ENCODE measurements around the gene AP1S1. TPM values are rescaled to one million over a fixed set of nuclear protein-coding genes. Genes with fewer than 3 reads are reported as not detected.

AP1S1 gene
- total RNA-seq, 2 experiments from 2014 or later, result 37.9 to 48.2 TPM

- ChIA-PET POLR2A (no interaction called here), CTCF (interaction anchor here (1.4 to 2.3 kb wide), 3 partner anchors 9 to 20 kb away, joined by 4 to 13 read pairs (median 13); no protein-coding TSS in a partner anchor)
- Mint-ChIP-seq H3K9me3 (no peaks in the 10 kb centered on the region), H3K4me1 (peaks cover 34% of the 10 kb centered on the region), H3K27ac (no peak overlapping the region), H3K4me3 (no peak overlapping the region), H3K27me3 (peaks cover 52% of the 10 kb centered on the region), H3K36me3 (ENCODE audit: low read depth) (peaks cover 8% of the 10 kb centered on the region)
- DNase-seq, result no peak
Measured at GRCh38 chr7:101164071-101164840, 10.0 kb downstream of the AP1S1 start.

- Mint-ChIP-seq H3K27me3 (peaks cover 63% of the 10 kb centered on the region), H3K9me3 (no peaks in the 10 kb centered on the region), H3K4me3 (peak within 1 kb of the TSS; percentile 60), H3K4me1 (peaks cover 42% of the 10 kb centered on the region), H3K36me3 (ENCODE audit: low read depth) (peaks cover 6% of the 10 kb centered on the region), H3K27ac (peak within 1 kb of the TSS; percentile 52)
- ChIA-PET POLR2A (no interaction called here), CTCF (interaction anchor here (0.6 to 2.3 kb wide), 6 partner anchors 9 to 938 kb away, joined by 3 to 13 read pairs (median 5); partner anchors contain the start of gene FIS1)
- DNase-seq, result peak; percentile 94
Measured at GRCh38 chr7:101165075-101165957, 11.0 kb downstream of the AP1S1 start, which contains the start of gene VGF. Gene VGF (minus strand): TSS chr7:101165569. CDS start chr7:101164843, 726 bp downstream.

GRCh38 chr7:101165958-101166647, 11.8 kb downstream of the AP1S1 start:
- Mint-ChIP-seq H3K4me3 (peak overlapping the region; percentile 60), H3K9me3 (no peaks in the 10 kb centered on the region), H3K27me3 (peaks cover 71% of the 10 kb centered on the region), H3K4me1 (peaks cover 50% of the 10 kb centered on the region), H3K27ac (peak overlapping the region; percentile 52), H3K36me3 (ENCODE audit: low read depth) (peaks cover 4% of the 10 kb centered on the region)
- no peak for DNase-seq
- ChIA-PET POLR2A (no interaction called here), CTCF (interaction anchor here (1.2 to 2.3 kb wide), 4 partner anchors 9 to 78 kb away, joined by 4 to 13 read pairs (median 10); partner anchors contain the start of gene FIS1)

GRCh38 chr7:101166648-101166908, 12.3 kb downstream of the AP1S1 start:
- Mint-ChIP-seq H3K27ac (no peak overlapping the region), H3K27me3 (peaks cover 73% of the 10 kb centered on the region), H3K4me1 (peaks cover 54% of the 10 kb centered on the region), H3K9me3 (no peaks in the 10 kb centered on the region), H3K4me3 (no peak overlapping the region), H3K36me3 (ENCODE audit: low read depth) (peaks cover 2% of the 10 kb centered on the region)
- POLR2A ChIA-PET, result no interaction called here
- CTCF ChIA-PET, result no interaction called here
- no peak for DNase-seq

- CTCF ChIA-PET, result no interaction called here
- peaks cover 77% of the 10 kb centered on the region for H3K27me3 Mint-ChIP-seq
- peaks cover 59% of the 10 kb centered on the region for H3K4me1 Mint-ChIP-seq
- no peaks in the 10 kb centered on the region for H3K9me3 Mint-ChIP-seq
- no peak for DNase-seq
- no peak overlapping the region for H3K4me3 Mint-ChIP-seq
- peaks cover 2% of the 10 kb centered on the region for H3K36me3 Mint-ChIP-seq (ENCODE audit: low read depth)
- POLR2A ChIA-PET, result no interaction called here
- no peak overlapping the region for H3K27ac Mint-ChIP-seq
Measured at GRCh38 chr7:101166909-101167644, 12.8 kb downstream of the AP1S1 start.

GRCh38 chr7:101167645-101168411, 13.6 kb downstream of the AP1S1 start:
- Mint-ChIP-seq H3K9me3 (no peaks in the 10 kb centered on the region), H3K27ac (no peak overlapping the region), H3K4me3 (no peak overlapping the region), H3K27me3 (peaks cover 77% of the 10 kb centered on the region), H3K36me3 (ENCODE audit: low read depth) (peaks cover 2% of the 10 kb centered on the region), H3K4me1 (peaks cover 56% of the 10 kb centered on the region)
- DNase-seq, result no peak
- CTCF ChIA-PET, result interaction anchor here (1.6 kb wide), 1 partner anchor 25 kb away, joined by 7 read pairs; no protein-coding TSS in a partner anchor
- POLR2A ChIA-PET, result no interaction called here

- POLR2A ChIA-PET, result no interaction called here
- no peaks in the 10 kb centered on the region for H3K9me3 Mint-ChIP-seq
- CTCF ChIA-PET, result interaction anchor here (0.7 to 1.6 kb wide), 2 partner anchors 25 to 45 kb away, joined by 3 to 7 read pairs; no protein-coding TSS in a partner anchor
- H3K27ac Mint-ChIP-seq, result no peak overlapping the region
- DNase-seq, result no peak
- H3K27me3 Mint-ChIP-seq, result peaks cover 81% of the 10 kb centered on the region
- no peak overlapping the region for H3K4me3 Mint-ChIP-seq
- peaks cover 55% of the 10 kb centered on the region for H3K4me1 Mint-ChIP-seq
- peaks cover 2% of the 10 kb centered on the region for H3K36me3 Mint-ChIP-seq (ENCODE audit: low read depth)
Measured at GRCh38 chr7:101168412-101169049, 14.3 kb downstream of the AP1S1 start.

GRCh38 chr7:101169110-101169837, 15.0 kb downstream of the AP1S1 start:
- peaks cover 61% of the 10 kb centered on the region for H3K4me1 Mint-ChIP-seq
- ChIA-PET CTCF (interaction anchor here (0.7 to 3.0 kb wide), 4 partner anchors 11 to 45 kb away, joined by 3 to 23 read pairs (median 5); no protein-coding TSS in a partner anchor), POLR2A (no interaction called here)
- H3K36me3 Mint-ChIP-seq (ENCODE audit: low read depth), result peaks cover 2% of the 10 kb centered on the region
- no peaks in the 10 kb centered on the region for H3K9me3 Mint-ChIP-seq
- DNase-seq, result no peak
- H3K27ac Mint-ChIP-seq, result no peak overlapping the region
- H3K4me3 Mint-ChIP-seq, result no peak overlapping the region
- H3K27me3 Mint-ChIP-seq, result peaks cover 86% of the 10 kb centered on the region

- Mint-ChIP-seq H3K4me3 (no peak overlapping the region), H3K9me3 (no peaks in the 10 kb centered on the region), H3K36me3 (ENCODE audit: low read depth) (peaks cover 2% of the 10 kb centered on the region), H3K27me3 (peaks cover 87% of the 10 kb centered on the region), H3K4me1 (peaks cover 61% of the 10 kb centered on the region), H3K27ac (no peak overlapping the region)
- DNase-seq, result peak; percentile 79
- ChIA-PET POLR2A (no interaction called here), CTCF (interaction anchor here (0.7 to 3.0 kb wide), 6 partner anchors 12 to 104 kb away, joined by 3 to 23 read pairs (median 3); no protein-coding TSS in a partner anchor)
Measured at GRCh38 chr7:101169838-101170551, 15.7 kb downstream of the AP1S1 start.

GRCh38 chr7:101170617-101171441, 16.6 kb downstream of the AP1S1 start:
- no peaks in the 10 kb centered on the region for H3K36me3 Mint-ChIP-seq (ENCODE audit: low read depth)
- H3K27me3 Mint-ChIP-seq, result peaks cover 87% of the 10 kb centered on the region
- H3K27ac Mint-ChIP-seq, result peak overlapping the region; percentile 66
- ChIA-PET CTCF (interaction anchor here (0.6 to 3.0 kb wide), 8 partner anchors 12 to 184 kb away, joined by 3 to 23 read pairs (median 4); no protein-coding TSS in a partner anchor), POLR2A (no interaction called here)
- H3K4me1 Mint-ChIP-seq, result peaks cover 53% of the 10 kb centered on the region
- DNase-seq, result peak; percentile 31
- H3K9me3 Mint-ChIP-seq, result no peaks in the 10 kb centered on the region
- H3K4me3 Mint-ChIP-seq, result peak overlapping the region; percentile 37
